NK-92 (cell line): ENCODE results near the gene NCBP1.
"Not testable (repeated sequence)": the region's sequence is repeated elsewhere in the genome, so short reads cannot be mapped to it uniquely, and the experiment has no call there.

Experiments used
- DNase-seq: peaks from one replicate; lab custom pipeline; 2025; ENCODE audit not compliant: unreplicated experiment; lab: John Stamatoyannopoulos, UW

The NCBP1 gene

DNA sequence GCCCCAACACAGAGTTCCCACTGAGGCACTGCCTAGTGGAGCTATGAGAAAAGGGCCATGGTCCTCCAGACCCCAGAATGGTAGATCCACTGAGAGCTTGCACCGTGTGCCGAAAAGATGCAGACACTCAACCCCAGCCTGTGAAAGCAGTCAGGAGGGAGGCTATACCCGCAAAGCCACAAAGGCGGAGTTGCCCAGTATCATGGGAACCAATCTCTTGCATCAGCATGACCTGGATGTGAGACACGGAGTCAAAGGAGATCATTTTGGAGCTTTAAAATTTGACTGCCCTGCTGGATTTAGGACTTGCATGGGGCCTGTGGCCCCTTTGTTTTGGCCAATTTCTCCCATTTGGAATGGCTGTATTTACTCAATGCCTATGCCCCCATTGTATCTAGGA, 11.1 kb upstream of the NCBP1 start:
- DNase-seq: not testable (repeated sequence)

DNA sequence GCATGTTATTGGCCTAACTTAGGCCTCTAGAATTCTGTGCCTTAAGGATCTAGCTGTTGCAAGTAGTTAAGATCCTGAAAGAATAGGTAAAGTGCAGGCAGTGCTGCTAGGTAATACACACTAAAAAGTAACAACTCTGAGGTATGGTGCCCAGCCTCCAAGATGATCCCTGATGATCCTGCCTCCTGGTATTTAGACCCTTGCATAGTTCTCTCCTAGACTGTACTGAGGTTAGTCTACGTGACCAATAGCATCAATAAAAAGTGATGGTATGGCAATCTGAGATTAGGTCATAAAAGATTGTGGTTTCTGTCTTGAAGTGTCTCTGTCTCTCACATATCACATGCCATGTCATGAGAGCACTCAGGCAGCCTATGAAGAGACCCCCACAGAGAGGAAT, 9.7 kb upstream of the NCBP1 start:
- DNase-seq: no peak

DNA sequence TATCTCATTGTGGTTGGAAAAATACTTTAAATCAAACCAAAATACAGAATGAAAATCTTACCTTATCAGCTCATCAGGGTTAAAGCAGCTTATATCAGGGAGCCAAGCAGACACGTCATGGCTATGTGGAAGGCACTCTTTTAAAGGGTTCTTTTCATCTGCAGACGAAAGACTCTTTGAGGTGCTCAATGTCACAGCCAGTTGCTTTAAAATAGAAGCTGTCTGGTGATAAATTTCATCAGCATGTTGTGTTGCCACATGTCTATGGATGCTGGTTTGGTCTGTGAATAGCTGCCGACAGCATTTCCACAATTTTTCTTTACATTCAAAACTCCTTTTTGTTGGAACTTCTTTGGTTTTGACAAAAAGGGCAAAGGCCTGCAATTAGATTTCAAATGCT, 8.0 kb upstream of the NCBP1 start:
- DNase-seq: no peak

DNA sequence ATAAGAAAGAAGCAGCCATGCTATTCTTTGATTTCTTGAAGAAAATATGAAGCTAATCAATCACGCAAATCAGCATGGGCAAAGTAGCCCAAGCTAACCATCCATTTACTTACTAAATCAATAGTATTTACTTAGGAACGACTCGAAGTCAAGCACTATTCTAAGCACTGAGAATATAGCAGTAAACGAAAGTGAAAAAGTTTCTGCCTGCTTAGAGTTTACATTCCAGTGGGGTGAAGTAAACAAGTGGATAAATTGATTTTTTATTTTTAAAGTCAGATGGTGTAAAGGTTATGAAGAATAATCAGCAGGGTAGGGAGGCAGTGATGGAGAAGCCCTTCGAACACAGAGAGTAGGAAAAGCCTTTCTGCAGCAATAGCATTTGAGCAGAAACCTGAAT, 6.0 kb upstream of the NCBP1 start:
- DNase-seq: no peak

DNA sequence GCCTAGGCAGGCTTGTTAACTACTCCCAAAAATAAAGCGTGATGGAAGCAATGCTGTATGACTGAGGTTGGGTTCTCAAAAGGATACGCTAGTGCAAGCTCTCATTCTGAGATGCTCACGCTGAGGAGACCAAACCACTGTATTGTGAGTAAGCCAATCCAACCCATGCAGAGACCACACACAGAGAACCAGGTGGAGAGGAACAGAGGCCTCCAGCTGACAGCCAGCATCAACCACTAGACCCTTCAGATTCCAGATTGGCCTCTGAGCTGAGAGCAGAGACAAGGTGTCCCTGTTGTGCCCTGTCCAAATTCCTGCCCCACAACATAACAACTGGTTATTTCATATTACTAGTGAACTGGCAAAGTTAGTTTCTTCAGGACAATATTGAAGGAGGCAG, 5.0 kb upstream of the NCBP1 start:
- no peak for DNase-seq

DNA sequence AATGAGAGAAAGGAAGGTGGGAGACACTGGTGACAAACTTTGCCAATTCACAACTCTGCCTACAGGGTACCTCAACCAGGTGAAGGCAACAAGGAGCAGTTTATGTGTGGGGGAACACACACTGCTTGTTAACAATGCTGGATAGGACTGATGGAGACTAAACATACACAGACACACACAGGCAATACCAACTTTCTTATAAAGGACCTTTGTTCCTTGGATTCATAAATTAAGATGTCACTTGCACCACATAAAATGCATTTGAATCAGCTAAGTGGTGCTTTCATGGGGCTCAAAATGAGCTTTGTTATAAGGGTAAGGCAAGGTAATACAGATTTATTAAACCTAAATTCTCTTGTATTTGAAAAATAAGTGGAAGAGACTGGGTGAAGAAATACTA, 4.5 kb upstream of the NCBP1 start:
- no peak for DNase-seq

DNA sequence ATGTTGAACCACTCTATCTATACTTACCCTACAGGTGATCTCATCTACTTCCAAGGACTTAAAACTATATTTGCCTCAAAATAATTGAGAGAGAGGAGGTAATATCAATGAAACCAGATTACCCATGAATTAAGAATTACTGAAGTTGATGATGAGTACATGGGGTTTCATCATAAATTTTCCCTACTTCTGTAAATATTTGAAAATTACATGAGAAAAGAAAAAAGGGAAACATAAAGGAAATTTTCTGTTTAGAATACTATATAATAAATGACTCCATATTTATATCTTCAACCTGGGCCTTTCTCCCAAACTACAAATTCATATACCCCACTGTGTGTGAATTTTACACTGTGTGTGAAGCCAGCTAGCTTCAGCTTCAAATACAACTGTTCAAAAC, 3.0 kb upstream of the NCBP1 start:
- DNase-seq: no peak

DNA sequence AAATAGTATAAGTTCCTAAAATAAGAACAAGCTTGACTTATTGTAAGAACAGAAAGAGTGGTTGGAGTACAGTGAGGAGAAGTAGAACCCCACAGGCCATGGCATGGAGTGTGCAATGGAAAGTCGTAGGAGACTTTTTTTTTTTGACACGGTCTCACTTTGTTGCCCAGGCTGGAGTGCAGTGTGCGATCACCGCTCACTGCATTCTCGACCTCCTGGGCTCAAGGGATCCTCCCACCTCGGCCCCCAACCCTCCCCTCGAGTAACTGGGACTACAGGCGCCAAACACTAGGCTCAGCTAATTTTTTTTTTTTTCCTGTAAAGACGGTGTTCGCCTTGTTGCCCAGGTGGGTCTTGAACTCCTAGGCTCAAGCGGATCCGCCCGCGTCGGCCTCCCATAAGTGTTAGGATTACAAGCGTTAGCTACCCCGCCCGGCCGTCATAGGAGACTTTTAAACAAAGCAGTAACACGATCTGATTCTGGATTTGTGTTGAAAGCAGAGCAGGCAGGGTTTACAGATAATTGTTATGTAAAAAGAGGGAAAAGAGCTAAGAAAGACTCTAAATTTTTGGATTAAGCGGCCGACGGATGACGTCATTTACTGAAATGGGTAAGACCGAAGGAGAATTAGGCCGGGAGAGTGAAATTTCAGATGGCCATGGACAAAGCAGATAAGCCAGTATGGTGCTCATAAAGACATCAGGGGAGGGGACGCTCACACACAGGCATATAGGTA, 1.2 kb upstream of the NCBP1 start:
- no peak for DNase-seq

DNA sequence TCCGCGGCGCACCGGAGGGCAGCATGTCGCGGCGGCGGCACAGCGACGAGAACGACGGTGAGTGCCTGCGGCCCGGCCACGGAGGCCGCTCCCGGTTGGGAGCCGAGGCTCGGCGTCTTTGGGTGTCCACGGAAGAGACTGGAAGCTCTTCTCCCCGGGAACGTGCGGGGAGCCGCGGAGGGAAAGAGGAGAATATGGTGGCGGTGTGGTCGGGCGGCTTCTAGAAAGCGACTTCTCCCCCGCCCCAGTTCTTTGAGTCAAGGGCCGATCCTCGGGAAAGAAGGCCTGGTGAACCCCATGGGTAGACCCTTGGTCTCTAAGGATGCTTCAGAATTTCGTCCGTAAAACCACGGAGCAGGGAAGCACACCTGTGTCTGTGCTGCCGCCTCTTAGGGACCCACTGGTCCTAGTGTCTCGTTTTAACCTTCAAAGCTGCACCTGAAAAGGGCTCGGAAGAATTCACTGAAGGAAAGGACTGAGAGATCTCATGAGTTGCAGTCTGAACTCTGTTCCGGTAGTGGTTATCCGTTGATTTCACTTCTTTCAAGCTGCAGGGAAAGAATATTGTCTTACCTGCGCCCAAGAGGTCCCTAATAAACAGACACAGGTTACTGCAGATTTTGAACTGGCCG, 354 bp downstream of the NCBP1 start:
- no peak for DNase-seq

DNA sequence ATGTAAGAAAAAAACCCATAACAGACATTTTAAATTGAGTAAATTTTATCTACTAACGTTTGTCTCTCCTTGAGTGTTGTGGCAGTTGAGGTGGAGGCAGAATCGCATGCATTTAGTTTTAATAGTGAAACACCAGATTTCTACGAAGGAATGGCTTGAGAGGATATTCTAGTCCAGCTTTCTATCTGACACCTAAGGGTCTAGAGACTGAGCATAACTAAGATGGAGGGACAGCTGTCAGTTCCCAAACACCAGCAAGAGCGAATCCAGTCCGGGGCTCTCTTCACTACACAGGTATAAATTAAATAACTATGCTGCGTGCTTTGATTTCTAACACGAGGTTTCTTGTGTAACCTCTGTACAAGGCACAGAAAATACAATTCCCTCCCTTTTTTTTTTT, 1.4 kb downstream of the NCBP1 start:
- DNase-seq: no peak

DNA sequence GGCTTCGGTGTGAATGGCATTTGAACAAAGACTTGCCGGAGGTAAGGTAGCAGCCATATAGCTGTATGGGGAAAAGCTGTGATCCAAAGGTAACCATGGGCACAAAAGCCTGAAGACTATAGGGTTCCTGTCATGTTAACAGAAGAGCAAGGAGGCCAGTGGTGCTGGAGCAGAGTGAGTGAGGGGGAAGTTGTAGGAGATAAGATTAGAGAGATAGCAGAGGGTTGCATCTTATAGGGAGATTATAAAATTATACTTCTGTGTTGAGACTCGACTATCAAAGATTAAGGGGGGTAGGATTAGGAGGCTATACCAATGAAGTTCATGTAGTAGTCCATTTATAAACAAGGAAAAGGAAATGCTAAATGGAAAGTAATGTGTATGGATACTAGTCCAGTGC, 3.3 kb downstream of the NCBP1 start:
- DNase-seq: no peak

DNA sequence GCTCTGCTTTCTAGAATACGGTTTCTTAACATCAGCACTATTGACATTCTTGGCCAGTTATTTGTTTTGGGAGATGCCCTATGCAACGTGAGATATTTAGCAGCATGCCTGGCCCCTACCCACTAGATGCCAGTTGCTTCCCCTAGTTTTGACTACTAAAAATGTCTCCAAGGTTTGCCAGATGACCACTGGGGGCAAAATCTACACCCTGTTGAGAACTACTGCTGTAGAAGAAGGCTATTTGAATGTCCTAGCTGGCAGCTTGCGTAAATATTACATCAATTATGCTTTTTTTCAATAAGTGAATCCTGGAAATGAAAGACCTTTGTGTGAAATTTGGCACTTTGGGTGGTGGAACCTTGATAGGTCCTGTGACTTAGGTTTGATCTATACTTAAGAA, 5.0 kb downstream of the NCBP1 start:
- DNase-seq: no peak

DNA sequence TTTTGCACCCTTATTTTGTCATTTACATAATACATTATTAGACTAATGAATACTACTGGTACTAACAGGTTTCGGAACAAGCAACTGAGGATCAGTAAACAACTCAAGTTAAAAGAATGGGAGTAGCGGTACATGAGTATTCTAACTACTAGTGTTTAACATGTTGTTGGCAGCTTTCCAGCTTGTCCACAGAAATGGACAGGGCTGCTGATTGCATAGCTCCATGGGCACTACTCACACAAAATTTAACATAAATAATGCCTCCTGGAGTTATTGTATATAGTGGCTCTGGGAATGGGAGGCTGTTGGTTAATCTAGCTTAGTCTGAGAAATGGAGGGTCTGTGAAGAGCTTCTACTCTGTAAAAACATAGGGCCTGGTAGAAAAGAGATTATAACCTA, 6.7 kb downstream of the NCBP1 start:
- no peak for DNase-seq

DNA sequence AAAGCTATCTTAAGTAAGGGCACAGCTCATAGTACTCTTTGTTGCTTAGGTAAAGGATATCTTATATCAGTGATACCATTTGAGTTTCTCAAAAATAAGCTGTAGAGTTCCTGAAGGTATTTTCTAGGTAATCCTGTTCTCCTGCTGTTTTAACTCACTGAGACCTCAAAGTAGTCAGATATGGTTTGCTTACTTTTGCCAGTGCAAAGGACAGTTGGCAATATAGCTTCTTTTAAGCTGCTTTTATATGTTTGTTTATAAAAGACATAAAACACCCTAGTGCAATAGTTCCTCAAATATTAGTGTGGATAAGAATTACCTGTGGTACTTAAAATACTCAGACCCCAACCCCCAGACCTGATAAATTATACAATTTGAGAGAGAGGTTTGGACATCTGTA, 12.1 kb downstream of the NCBP1 start:
- DNase-seq: no peak

DNA sequence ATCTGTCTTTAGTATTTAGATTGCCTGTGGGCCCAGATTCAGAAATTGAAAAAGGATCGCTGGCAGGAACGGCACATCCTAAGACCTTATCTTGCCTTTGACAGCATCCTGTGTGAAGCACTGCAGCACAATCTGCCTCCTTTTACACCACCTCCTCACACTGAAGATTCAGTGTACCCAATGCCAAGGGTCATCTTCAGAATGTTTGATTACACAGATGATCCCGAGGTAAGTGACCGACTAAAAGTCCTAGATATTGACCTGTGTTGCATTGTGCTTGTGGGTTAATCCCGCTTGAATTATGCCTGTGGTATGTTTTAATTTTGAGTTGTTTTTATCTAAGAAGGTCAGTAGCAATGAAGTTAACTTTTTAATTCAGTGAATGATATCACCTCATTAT, 14.4 kb downstream of the NCBP1 start:
- no peak for DNase-seq

DNA sequence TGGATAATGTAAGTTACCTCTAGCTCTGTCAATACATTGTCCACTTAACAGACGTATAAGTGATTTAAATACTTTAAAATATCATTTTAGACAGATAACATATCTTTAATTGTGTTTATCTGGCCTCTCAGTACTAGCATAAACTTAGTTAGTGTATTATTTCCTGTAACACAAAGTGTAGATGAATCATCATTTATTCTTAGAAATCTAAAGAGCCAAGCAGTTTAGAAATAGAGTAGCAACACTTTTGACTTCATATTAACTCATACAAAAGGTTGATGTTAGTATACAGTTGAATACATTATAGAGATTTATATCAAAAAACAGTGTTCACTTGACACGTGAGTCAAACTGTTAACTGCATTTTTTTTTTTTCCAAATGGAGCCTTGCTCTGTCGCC, 18.0 kb downstream of the NCBP1 start:
- no peak for DNase-seq

DNA sequence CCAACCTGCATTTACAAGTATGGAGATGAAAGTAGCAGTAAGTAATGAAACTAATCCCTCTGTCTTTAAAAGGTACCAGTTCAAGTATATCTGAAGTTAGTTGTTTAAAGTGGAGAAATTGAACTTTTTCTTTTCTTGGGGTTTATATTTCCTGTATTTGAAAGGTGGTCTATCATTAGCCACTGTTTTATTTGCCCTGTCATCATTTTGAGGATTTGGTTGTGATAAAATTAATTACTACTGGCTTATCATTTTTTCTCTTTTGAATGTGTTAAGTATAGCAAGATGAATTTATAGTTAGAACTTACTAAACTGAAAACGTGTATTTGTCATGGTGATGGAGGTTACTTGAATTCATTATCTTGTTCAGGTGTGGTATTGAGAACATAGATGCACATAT, 25.1 kb downstream of the NCBP1 start:
- no peak for DNase-seq

DNA sequence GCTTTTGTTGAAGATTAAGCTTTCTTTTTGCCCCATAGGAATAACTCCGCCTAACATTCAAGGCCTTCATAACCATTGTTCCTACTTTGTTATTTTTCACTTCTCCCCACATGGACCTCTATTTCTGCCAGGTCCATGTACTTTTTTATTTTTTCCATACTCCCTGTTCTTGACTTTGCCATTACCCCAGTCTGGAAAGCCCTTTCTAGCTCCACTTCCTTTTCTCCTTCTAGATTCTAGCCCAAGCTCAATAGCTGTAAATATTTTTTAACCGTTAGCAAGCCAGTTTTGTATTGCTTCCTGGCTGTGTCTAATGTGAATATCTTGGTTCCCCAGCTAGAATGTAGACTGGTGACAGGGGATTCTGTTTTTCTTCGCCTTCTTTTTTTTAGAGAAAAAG, 26.1 kb downstream of the NCBP1 start:
- no peak for DNase-seq

DNA sequence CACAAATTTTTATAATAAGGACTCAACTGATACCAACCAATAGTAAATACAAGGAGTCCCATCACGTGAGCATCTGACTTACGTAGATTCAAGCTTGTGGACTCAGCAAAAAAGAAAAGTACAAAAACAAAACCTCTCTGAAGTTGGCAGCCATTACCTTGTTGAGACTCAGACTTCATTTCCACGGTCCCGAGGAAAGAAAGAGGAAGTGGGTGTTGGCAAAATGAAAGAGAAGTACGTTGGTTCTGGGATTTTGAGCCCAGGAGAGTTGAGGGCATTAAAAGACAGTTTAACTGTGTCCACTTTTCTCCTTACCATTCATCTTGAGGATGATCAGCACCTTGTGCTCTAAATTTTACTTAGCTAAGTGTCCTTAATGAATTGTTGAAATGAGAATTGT, 26.7 kb downstream of the NCBP1 start:
- DNase-seq: no peak

DNA sequence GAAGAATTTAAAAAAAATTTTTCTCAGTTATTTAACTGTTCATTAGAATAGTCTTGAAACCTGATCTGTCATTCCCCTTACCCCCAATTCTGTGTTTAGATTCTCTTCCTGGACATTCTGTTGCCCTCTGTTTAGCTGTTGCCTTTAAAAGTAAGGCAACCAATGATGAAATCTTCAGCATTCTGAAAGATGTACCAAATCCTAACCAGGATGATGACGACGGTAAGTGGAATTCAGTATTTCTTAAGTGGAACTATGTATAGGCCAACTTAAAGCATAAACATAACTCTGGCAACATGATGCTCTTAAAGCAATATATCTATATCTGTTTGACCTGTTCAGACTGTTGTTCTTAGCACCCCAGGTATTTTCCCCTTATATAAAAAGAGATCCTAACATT, 27.2 kb downstream of the NCBP1 start:
- DNase-seq: no peak

DNA sequence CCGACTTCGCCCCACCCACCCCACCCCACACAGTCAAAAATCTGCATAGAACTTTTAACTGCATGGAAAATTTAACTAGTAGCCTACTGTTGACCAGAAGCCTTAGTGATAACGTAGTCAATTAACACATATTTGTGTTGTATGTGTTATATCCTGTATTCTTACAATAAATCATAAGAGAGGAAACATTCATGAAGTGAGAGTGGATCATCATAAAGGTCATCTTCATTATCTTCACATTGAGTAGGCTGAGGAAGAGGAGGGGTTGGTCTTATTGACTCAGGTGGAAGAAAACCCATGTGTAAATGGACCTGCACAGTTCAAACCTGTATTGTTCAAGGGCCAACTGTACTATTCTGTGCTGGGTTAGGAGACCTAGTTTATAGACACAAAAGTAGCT, 32.1 kb downstream of the NCBP1 start:
- no peak for DNase-seq

DNA sequence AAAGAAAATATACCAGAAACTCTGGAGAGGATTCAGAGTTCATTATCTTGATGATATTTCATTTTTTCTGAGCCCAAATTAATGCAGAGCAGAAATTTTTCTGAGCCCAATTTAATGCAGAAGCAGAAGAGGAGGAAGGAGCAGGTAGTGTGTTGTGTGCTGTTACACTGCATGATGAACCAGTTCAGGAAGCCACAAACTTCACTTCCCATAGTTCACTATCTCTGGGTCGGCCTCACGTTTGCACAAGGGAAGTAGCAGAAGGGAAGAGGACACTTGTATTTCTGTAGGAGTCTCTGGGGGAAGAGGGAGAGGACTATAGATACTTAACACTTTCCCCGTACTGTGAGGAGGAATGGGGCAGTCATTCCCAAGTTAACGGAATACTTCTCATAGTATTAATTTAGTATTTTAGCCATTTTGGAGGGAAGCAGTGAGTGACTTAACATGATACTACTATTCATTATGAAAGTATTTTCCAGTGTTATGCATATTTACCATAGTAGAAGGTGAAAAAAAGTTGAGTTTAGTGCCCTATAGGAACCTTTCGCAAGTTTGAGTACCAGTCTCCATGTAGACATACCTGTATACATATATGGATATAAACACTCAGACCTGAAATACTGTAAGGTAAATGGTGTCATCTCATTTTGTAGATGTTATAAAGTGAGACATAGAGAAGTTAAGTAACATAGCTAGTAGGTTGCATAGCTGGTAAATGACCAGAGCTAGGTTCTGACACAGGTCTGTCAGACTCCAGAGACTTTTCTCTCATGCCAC, 33.5 kb downstream of the NCBP1 start:
- DNase-seq: no peak
